Muscle layer of colon (tissue), 2 donors: ENCODE data around the gene ADARB2.

ENCODE experiments used
- H3K27ac ChIP-seq: one replicate; pipeline ENCODE4 v1.7.0; 2013; ENCODE audit warnings: low read depth, mild to moderate bottlenecking, low read length, moderate library complexity
- H3K27me3 ChIP-seq, 2 donors: one replicate each; pipeline ENCODE4 v1.7.0; 2013; ENCODE audit warnings: low read length in 2 of 2, mild to moderate bottlenecking in 2 of 2; ENCODE audit not compliant: insufficient read depth in 2 of 2, control insufficient read depth in 1 of 2
- H3K36me3 ChIP-seq: one replicate; pipeline ENCODE4 v1.7.0; 2013; ENCODE audit warnings: mild to moderate bottlenecking, low read length; ENCODE audit not compliant: insufficient read depth
- H3K4me1 ChIP-seq: one replicate; pipeline ENCODE4 v1.7.0; 2013; ENCODE audit warnings: mild to moderate bottlenecking, low read length; ENCODE audit not compliant: insufficient read depth
- H3K4me3 ChIP-seq, 2 donors: one replicate each; pipeline ENCODE4 v1.7.0; 2013; ENCODE audit warnings: low read length in 2 of 2, low read depth in 1 of 2, mild to moderate bottlenecking in 1 of 2, moderate library complexity in 1 of 2
- H3K9ac ChIP-seq: one replicate; pipeline ENCODE4 v1.7.0; 2013; ENCODE audit warnings: low read length
- H3K9me3 ChIP-seq: one replicate; pipeline ENCODE4 v1.7.0; 2013; ENCODE audit warnings: mild to moderate bottlenecking, low read length
- donor health status: abdominal sarcoma.
- donor health status: Adenocarcinoma of cecum.

Gene ADARB2

GRCh38 chr10:1292611-1293031 lies 444.7 kb downstream of the ADARB2 start:
- Histone ChIP-seq H3K9ac (no peak overlapping the region), H3K27ac (no peak overlapping the region), H3K4me1 (peaks cover 8% of the 10 kb centered on the region), H3K4me3 (no peak overlapping the region), H3K36me3 (no peaks in the 10 kb centered on the region), H3K27me3 (peaks cover 0 to 3% of the 10 kb centered on the region in 2 donors), H3K9me3 (no peaks in the 10 kb centered on the region)

- Histone ChIP-seq H3K9ac (no peak overlapping the region), H3K27ac (no peak overlapping the region), H3K4me1 (peaks cover 8% of the 10 kb centered on the region), H3K4me3 (no peak overlapping the region), H3K36me3 (no peaks in the 10 kb centered on the region), H3K27me3 (no peaks in the 10 kb centered on the region), H3K9me3 (no peaks in the 10 kb centered on the region)
These were observed 445.9 kb downstream of the ADARB2 start for GRCh38 chr10:1291178-1292090.

DNA sequence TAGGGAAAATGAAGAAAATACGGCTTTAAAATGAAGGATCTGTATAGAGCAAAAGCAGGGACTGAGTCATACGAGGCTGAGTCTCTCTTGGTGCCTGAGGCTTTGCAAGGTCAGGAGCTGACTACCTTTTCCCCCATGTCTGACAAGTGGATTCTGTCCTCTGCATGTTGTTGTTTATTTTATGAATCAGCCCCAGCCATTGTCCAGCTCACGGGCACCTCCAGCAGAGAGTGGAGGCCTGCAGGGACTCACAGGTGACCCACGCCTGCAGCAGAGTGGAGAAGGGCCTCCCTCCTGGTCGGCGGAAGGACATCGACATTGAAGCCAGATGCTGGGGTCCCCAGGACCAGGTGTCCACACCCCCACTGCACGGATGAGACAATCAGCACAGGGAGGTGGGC lies 447.3 kb downstream of the ADARB2 start:
- Histone ChIP-seq H3K9me3 (no peaks in the 10 kb centered on the region), H3K36me3 (no peaks in the 10 kb centered on the region), H3K4me3 (no peak overlapping the region), H3K27me3 (no peaks in the 10 kb centered on the region), H3K9ac (no peak overlapping the region), H3K27ac (no peak overlapping the region), H3K4me1 (peaks cover 8% of the 10 kb centered on the region)

GRCh38 chr10:1289591-1289990 lies 447.7 kb downstream of the ADARB2 start:
- H3K36me3 ChIP-seq = no peaks in the 10 kb centered on the region
- H3K9me3 ChIP-seq = no peaks in the 10 kb centered on the region
- H3K4me1 ChIP-seq = peaks cover 8% of the 10 kb centered on the region
- no peak overlapping the region for H3K4me3 ChIP-seq
- no peaks in the 10 kb centered on the region for H3K27me3 ChIP-seq
- H3K9ac ChIP-seq = no peak overlapping the region
- no peak overlapping the region for H3K27ac ChIP-seq

DNA sequence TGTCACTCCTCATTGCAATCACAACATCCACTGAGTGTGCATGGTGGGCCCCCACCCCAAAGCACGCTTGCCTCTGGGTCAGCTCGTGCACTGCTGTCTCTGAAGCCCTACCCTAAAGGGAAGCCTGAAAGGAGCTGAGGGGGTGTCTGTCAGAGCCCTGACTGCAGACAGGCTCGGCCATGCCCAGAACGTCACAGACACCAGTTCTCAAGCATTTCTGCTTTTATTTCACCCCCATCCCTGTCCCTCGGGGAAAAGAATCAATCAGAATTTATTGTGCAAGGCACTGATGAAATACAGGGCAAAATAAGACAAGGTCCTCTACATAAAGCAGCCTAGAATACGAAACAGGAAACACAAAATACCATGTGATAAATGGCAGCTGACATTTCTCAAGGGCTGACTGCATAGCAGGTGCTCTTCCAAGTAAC lies 449.3 kb downstream of the ADARB2 start:
- Histone ChIP-seq H3K9ac (no peak overlapping the region), H3K4me3 (no peak overlapping the region), H3K9me3 (no peaks in the 10 kb centered on the region), H3K4me1 (no peaks in the 10 kb centered on the region), H3K27me3 (no peaks in the 10 kb centered on the region), H3K27ac (no peak overlapping the region), H3K36me3 (no peaks in the 10 kb centered on the region)

DNA sequence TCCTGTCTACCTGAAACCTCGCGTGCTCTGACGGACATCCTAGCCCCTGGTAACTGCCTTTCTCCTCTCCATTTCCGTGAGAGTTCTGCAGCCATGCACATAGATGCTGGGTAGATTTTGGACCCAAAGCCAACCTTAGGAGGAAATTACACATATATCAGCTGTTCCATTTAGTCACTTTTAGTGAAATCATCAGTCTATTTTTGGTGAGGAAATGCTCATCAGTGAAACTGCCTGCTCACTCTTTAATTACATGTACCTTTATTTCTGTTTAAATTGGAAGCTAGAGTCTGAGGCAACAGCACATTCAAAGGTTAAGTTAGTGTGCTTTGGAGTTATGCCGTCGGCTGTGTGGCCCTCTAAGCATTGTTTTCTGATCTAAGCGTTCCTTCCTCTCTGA lies 449.8 kb downstream of the ADARB2 start:
- H3K27ac ChIP-seq = no peak overlapping the region
- no peak overlapping the region for H3K4me3 ChIP-seq
- H3K36me3 ChIP-seq = no peaks in the 10 kb centered on the region
- no peaks in the 10 kb centered on the region for H3K27me3 ChIP-seq
- H3K4me1 ChIP-seq = no peaks in the 10 kb centered on the region
- H3K9me3 ChIP-seq = no peaks in the 10 kb centered on the region
- H3K9ac ChIP-seq = no peak overlapping the region

DNA sequence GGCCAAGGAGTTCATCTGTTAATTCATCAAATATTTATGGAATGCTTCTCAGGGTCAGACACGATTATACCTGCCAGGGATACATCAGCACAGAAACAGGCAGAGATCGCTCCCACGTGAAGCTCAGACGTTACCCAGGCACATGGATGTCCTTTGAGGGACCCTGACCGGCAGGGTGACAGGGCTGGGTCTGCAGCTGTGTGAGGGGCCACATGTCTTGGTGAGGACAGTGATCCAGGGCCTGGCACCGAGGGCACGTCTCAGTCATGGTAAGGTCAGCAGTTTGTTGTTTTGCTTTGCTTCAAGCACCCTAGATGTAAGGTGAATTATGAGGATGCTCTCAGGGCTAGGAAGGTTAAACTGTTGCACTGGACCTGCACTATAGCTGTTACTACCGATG lies 453.2 kb downstream of the ADARB2 start:
- H3K36me3 ChIP-seq = no peaks in the 10 kb centered on the region
- H3K9ac ChIP-seq = no peak overlapping the region
- no peaks in the 10 kb centered on the region for H3K27me3 ChIP-seq
- H3K9me3 ChIP-seq = no peaks in the 10 kb centered on the region
- no peak overlapping the region for H3K27ac ChIP-seq
- H3K4me1 ChIP-seq = no peaks in the 10 kb centered on the region
- H3K4me3 ChIP-seq = no peak overlapping the region

DNA sequence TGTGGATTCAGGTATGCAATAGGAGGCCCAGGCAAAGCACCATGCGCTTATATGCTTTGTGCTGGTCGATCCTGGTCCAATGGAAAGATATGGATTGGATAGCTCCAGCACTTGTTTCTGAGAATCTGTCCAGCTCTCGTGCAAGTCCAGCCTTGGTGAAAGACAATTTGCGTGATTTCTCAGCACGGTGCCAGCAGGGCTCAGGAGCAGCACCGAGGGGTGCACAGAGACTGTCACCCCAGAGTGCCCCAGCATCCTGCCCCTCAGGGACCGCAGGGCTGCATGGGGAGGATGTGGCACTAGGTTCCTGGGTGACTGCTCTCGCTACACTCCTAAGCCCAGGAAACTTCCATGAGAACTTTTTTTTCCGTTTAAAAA lies 455.9 kb downstream of the ADARB2 start:
- Histone ChIP-seq H3K9me3 (no peaks in the 10 kb centered on the region), H3K9ac (no peak overlapping the region), H3K4me1 (no peaks in the 10 kb centered on the region), H3K4me3 (no peak overlapping the region), H3K27me3 (no peaks in the 10 kb centered on the region), H3K27ac (no peak overlapping the region), H3K36me3 (no peaks in the 10 kb centered on the region)

DNA sequence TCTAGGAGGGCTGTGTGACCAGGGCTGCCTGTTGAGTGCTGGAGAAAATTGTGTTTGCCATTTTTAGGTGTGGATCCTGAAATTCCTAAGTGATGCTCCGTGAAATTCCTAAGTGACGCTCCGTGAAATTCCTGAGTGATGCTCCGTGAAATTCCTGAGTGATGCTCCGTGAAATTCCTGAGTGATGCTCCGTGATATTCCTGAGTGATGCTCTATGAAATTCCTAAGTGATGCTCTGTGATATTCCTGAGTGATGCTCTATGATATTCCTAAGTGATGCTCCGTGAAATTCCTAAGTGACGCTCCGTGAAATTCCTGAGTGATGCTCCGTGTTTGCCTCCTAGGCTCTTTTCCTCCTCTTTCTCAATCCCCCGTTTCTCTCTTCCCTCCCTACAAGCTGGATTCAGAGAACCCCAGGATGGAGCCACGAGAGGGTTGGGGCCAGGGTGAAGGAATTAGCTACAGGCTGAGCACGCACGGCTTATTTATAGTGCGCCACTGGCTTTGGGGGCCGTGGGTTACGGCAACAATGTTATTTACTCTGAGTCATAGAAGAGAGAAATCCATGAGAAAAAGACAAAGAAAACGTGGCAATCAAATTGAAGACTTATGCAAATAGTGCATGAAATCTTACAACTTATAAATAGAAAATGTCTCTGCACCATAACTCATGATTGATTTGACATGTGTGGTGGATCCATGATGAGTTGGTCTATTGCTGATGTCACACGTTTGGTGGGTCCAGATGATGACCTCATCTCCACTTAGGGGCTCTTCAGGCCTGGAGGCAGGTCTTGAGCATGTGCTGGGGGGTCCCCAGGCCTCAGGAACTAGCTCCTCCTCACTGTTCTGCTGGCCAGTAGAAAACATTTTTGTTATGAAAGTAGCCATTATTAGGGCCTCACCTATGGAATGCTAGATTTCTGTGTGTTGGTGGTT lies 456.6 kb downstream of the ADARB2 start:
- H3K4me3 ChIP-seq = no peak overlapping the region
- H3K9ac ChIP-seq = no peak overlapping the region
- no peak overlapping the region for H3K27ac ChIP-seq
- no peaks in the 10 kb centered on the region for H3K9me3 ChIP-seq
- no peaks in the 10 kb centered on the region for H3K36me3 ChIP-seq
- H3K4me1 ChIP-seq = no peaks in the 10 kb centered on the region
- no peaks in the 10 kb centered on the region for H3K27me3 ChIP-seq

- Histone ChIP-seq H3K9me3 (no peaks in the 10 kb centered on the region), H3K4me1 (no peaks in the 10 kb centered on the region), H3K27me3 (no peaks in the 10 kb centered on the region), H3K9ac (no peak overlapping the region), H3K36me3 (no peaks in the 10 kb centered on the region), H3K4me3 (no peak overlapping the region), H3K27ac (no peak overlapping the region)
These were observed 459.0 kb downstream of the ADARB2 start for GRCh38 chr10:1278306-1278705.

- no peaks in the 10 kb centered on the region for H3K36me3 ChIP-seq
- no peaks in the 10 kb centered on the region for H3K9me3 ChIP-seq
- H3K27me3 ChIP-seq = no peaks in the 10 kb centered on the region
- H3K4me1 ChIP-seq = no peaks in the 10 kb centered on the region
- no peak overlapping the region for H3K9ac ChIP-seq
- H3K27ac ChIP-seq = no peak overlapping the region
- H3K4me3 ChIP-seq = no peak overlapping the region
These were observed 462.4 kb downstream of the ADARB2 start for GRCh38 chr10:1274701-1275544.
